Brain pericyte (primary cell): Measurements from ENCODE around the gene RYK.
"Not testable (repeated sequence)": the region's sequence is repeated elsewhere in the genome, so short reads cannot be mapped to it uniquely, and the experiment has no call there.

Experiments
- DNase-seq: peaks from one replicate; pipeline ENCODE4 v3.0.0-alpha.2; 2012; ENCODE audit warnings: low read depth, low spot score

The RYK gene

GRCh38 chr3:134250717-134251220 lies at the start of gene RYK:
Gene RYK, minus strand, starts transcription at chr3:134250859. Its CDS starts 205 bp downstream, at chr3:134250654.
- no peak for DNase-seq

- no peak for DNase-seq
These were observed 49.2 kb upstream of the RYK start for GRCh38 chr3:134299888-134300206.

- no peak for DNase-seq
These were observed 48.7 kb upstream of the RYK start for GRCh38 chr3:134299185-134299887.

GRCh38 chr3:134298249-134298648 lies 47.6 kb upstream of the RYK start:
- no peak for DNase-seq

GRCh38 chr3:134296616-134297015 lies 46.0 kb upstream of the RYK start:
- no peak for DNase-seq

- no peak for DNase-seq
These were observed 45.3 kb upstream of the RYK start for GRCh38 chr3:134295930-134296329.

- no peak for DNase-seq
These were observed 43.9 kb upstream of the RYK start for GRCh38 chr3:134294302-134295280.

- DNase-seq, result no peak
These were observed 40.9 kb upstream of the RYK start for GRCh38 chr3:134291319-134292254.

GRCh38 chr3:134287512-134287911 lies 36.9 kb upstream of the RYK start:
- DNase-seq, result no peak

- DNase-seq, result no peak
These were observed 33.8 kb upstream of the RYK start for GRCh38 chr3:134284438-134284837.

- no peak for DNase-seq
These were observed 32.0 kb upstream of the RYK start for GRCh38 chr3:134282659-134283047.

GRCh38 chr3:134281912-134282658 lies 31.4 kb upstream of the RYK start:
- no peak for DNase-seq

- no peak for DNase-seq
These were observed 28.8 kb upstream of the RYK start for GRCh38 chr3:134279466-134279865.

GRCh38 chr3:134277066-134277660 lies 26.5 kb upstream of the RYK start:
- DNase-seq, result no peak

- no peak for DNase-seq
These were observed 25.4 kb upstream of the RYK start for GRCh38 chr3:134276086-134276485.

- DNase-seq, result not testable (repeated sequence)
These were observed 24.5 kb upstream of the RYK start for GRCh38 chr3:134275110-134275509.

- no peak for DNase-seq
These were observed 23.9 kb upstream of the RYK start for GRCh38 chr3:134274571-134274970.

- no peak for DNase-seq
These were observed 17.3 kb upstream of the RYK start for GRCh38 chr3:134267996-134268395.

- no peak for DNase-seq
These were observed 10.3 kb upstream of the RYK start for GRCh38 chr3:134260987-134261386.

- DNase-seq, result no peak
These were observed 8.2 kb upstream of the RYK start for GRCh38 chr3:134258761-134259347.
